Measurements from ENCODE around the gene NR2C1. TPM values are rescaled to one million over a fixed set of nuclear protein-coding genes. Genes with fewer than 3 reads are reported as not detected.

Gene NR2C1
- 42.1 and 44.3 TPM in 2 replicates for total RNA-seq (2021)
- percentile 77 among the genes with signal in this experiment for Bru-seq, nascent RNA
- BruChase-seq, experiment 1, labeled RNA remaining after a 2-hour chase: percentile 82 among the genes with signal in this experiment
- percentile 72 among the genes with signal in this experiment for BruChase-seq, experiment 2, labeled RNA remaining after a 6-hour chase
- long read RNA-seq, full-length matches to known transcripts: 8 of 39 reads
- long read RNA-seq, partial matches to known transcripts: 7 of 39 reads
- long read RNA-seq, other reads (novel, unspliced or antisense): 24 of 39 reads

- POLR2A ChIA-PET (ENCODE audit: low non-redundant PET): interaction anchor here (0.6 kb wide), 1 partner anchor 98 kb away, joined by 4 read pairs; no protein-coding TSS in a partner anchor
- TF ChIP-seq CTCF (conservative IDR thresholded peaks at IDR 0.05; ENCODE audit: low read depth, low read length) (no peak), EZH2 (IDR thresholded peaks at IDR 0.05; ENCODE audit: borderline replicate concordance, low read depth, low read length, poor library complexity, severe bottlenecking) (no peak)
- DNase-seq (ENCODE audit: low spot score): peak; percentile 95
- intact Hi-C loops (cut with micrococcal nuclease; ENCODE audit: unreplicated experiment): no loop called here
- Histone ChIP-seq H3K27me3 (replicated peaks; ENCODE audit: insufficient read depth, low read depth, low read length, poor library complexity) (no peaks in the 10 kb centered on the region), H3K4me3 (ENCODE audit: low read depth, low read length, poor library complexity, severe bottlenecking) (peak within 1 kb of the TSS; percentile 99), H3K9me3 (ENCODE audit: low read depth, low read length, poor library complexity, severe bottlenecking) (no peaks in the 10 kb centered on the region), H3K4me1 (ENCODE audit: insufficient read depth, low read length, poor library complexity, severe bottlenecking) (no peaks in the 10 kb centered on the region), H3K36me3 (ENCODE audit: insufficient read depth, low read length, poor library complexity, severe bottlenecking) (no peaks in the 10 kb centered on the region), H3K27ac (ENCODE audit: low read depth, low read length, poor library complexity, severe bottlenecking) (peak within 1 kb of the TSS; percentile 85)
- CTCF ChIA-PET: interaction anchor here (0.6 to 0.8 kb wide), 3 partner anchors 44 to 461 kb away, joined by 3 to 5 read pairs (median 3); no protein-coding TSS in a partner anchor
- TSS peak; percentile 51 for BruUV-seq (replicated peaks)
These were observed at the start of gene NR2C1 for GRCh38 chr12:95072900-95073697. NR2C1 (minus strand) TSS chr12:95073618; CDS start chr12:95067384, 6,234 bp downstream.

GRCh38 chr12:95118788-95119179 lies 45.4 kb upstream of the NR2C1 start:
- no peaks in the 10 kb centered on the region for H3K36me3 ChIP-seq (ENCODE audit: insufficient read depth, low read length, poor library complexity, severe bottlenecking)
- no peak overlapping the region for H3K4me3 ChIP-seq (ENCODE audit: low read depth, low read length, poor library complexity, severe bottlenecking)
- no peak overlapping the region for H3K27ac ChIP-seq (ENCODE audit: low read depth, low read length, poor library complexity, severe bottlenecking)
- ChIA-PET POLR2A (ENCODE audit: low non-redundant PET) (no interaction called here), CTCF (no interaction called here)
- no peak for DNase-seq (ENCODE audit: low spot score)
- no peaks in the 10 kb centered on the region for H3K9me3 ChIP-seq (ENCODE audit: low read depth, low read length, poor library complexity, severe bottlenecking)
- no peaks in the 10 kb centered on the region for H3K27me3 ChIP-seq (replicated peaks; ENCODE audit: insufficient read depth, low read depth, low read length, poor library complexity)
- intact Hi-C loops (cut with micrococcal nuclease; ENCODE audit: unreplicated experiment): loop anchor here (2.0 kb wide), 1 partner anchor 98 kb away; the partner anchor contains the start of genes FGD6 and VEZT
- no TSS peak for BruUV-seq (replicated peaks)
- no peak for TF ChIP-seq EZH2 (IDR thresholded peaks at IDR 0.05; ENCODE audit: borderline replicate concordance, low read depth, low read length, poor library complexity, severe bottlenecking)
- no peak for TF ChIP-seq CTCF (conservative IDR thresholded peaks at IDR 0.05; ENCODE audit: low read depth, low read length)
- no peaks in the 10 kb centered on the region for H3K4me1 ChIP-seq (ENCODE audit: insufficient read depth, low read length, poor library complexity, severe bottlenecking)

- no peak overlapping the region for H3K27ac ChIP-seq (ENCODE audit: low read depth, low read length, poor library complexity, severe bottlenecking)
- no TSS peak for BruUV-seq (replicated peaks)
- no peaks in the 10 kb centered on the region for H3K36me3 ChIP-seq (ENCODE audit: insufficient read depth, low read length, poor library complexity, severe bottlenecking)
- DNase-seq (ENCODE audit: low spot score): peak; percentile 11
- no peak overlapping the region for H3K4me3 ChIP-seq (ENCODE audit: low read depth, low read length, poor library complexity, severe bottlenecking)
- H3K4me1 ChIP-seq (ENCODE audit: insufficient read depth, low read length, poor library complexity, severe bottlenecking): no peaks in the 10 kb centered on the region
- intact Hi-C loops (cut with micrococcal nuclease; ENCODE audit: unreplicated experiment): loop anchor here (2.0 kb wide), 1 partner anchor 99 kb away; the partner anchor contains the start of genes FGD6 and VEZT
- CTCF ChIA-PET: interaction anchor here (2.1 kb wide), 1 partner anchor 416 kb away, joined by 17 read pairs; no protein-coding TSS in a partner anchor
- TF ChIP-seq CTCF (conservative IDR thresholded peaks at IDR 0.05; ENCODE audit: low read depth, low read length) (no peak), EZH2 (IDR thresholded peaks at IDR 0.05; ENCODE audit: borderline replicate concordance, low read depth, low read length, poor library complexity, severe bottlenecking) (no peak)
- no peaks in the 10 kb centered on the region for H3K27me3 ChIP-seq (replicated peaks; ENCODE audit: insufficient read depth, low read depth, low read length, poor library complexity)
- POLR2A ChIA-PET (ENCODE audit: low non-redundant PET): no interaction called here
- no peaks in the 10 kb centered on the region for H3K9me3 ChIP-seq (ENCODE audit: low read depth, low read length, poor library complexity, severe bottlenecking)
These were observed 44.8 kb upstream of the NR2C1 start for GRCh38 chr12:95118138-95118787.
